ENCODE results near the gene KCTD3. TPM values are rescaled to one million over a fixed set of nuclear protein-coding genes. Genes with fewer than 3 reads are reported as not detected.

The KCTD3 gene
- total RNA-seq, result 51.7 TPM

DNA sequence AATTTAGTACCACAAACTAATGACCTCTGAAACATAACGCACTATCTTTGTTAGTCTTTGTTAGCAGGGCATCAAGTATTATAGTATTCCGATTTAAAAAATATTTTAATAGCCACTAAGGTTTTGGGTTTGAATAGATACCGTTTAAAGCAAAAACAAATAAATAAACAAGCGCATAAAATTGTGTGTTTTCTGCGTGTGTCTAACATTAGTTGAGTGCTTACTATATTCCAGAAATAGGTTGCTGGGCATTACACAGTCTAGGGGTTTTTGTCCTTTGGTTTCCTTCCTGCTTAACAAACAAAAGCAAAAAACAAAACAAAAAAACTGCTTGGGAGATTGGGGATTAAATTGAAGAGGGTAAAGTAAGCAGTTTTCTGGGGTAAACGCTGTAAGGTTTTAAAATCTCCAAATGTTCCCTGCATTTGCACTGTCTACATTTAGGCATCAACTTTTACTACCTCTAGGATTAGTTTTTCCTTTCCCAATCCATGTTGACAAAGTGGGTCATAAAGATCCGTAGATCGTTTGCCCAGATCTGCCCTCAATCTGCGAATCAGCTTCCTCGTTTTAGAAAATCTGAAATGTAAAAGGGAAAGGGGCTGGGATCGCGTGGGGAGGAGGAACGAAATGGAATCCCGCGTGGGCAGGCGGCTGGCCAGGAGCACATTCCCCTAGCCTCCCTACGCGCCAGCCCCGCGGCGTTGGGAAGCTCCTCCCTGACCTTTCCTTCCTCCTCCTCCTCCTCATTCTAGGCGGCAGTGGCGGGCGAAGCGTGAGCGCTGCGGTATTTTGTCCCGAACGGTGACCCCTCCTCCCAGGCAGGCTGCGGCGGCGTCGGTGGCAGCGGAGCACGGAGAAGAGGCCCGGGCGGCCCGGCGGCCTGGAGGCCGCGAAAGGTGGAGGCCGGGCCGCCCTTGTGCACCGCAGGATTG lies at the start of gene KCTD3:
Gene KCTD3 (plus strand): TSS at position 749 of the 935 bp plus-strand sequence. CDS start 382 bp downstream, outside the sequence.
- DNase-seq, result peak; percentile 71

DNA sequence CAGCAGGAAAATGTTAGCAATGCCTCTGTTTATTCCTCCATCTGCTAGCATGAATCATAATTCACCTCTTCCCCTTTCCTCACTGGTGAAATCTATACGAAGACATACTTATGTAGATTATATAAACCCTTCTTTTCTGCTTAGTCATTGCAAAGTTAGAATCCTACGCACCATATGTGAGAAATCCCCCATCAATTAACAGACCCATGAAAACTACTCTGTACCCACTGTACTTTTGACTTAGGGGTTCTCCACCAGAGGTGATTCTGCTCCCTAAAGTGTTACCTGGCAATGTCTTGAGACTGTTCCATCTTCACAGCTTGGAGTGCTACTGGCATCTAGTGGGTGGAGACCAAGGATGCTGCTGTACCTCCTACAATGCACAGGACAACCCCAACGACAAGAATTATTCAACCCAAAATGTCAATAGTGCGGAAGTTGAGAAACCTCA lies 49.6 kb upstream of the KCTD3 start:
- no peak for DNase-seq

DNA sequence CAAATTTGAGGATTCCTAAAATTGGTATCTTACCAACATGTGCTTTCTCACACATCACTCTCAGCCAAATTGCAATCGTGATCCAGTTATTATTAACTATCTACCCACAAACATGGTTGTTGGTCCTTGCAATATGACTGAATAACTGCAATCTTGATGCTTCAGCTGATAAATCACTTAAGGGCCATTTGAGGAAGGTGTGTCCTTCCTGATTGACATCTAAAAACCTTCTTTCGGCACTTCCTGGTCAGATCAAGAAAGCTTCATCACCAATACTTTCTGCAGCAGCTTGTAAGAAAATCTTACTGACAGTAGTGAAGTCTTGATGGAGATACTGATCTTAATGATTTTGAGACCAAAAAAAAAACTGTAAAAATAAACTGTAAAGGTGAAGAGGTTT lies 48.5 kb upstream of the KCTD3 start:
- DNase-seq, result no peak

DNA sequence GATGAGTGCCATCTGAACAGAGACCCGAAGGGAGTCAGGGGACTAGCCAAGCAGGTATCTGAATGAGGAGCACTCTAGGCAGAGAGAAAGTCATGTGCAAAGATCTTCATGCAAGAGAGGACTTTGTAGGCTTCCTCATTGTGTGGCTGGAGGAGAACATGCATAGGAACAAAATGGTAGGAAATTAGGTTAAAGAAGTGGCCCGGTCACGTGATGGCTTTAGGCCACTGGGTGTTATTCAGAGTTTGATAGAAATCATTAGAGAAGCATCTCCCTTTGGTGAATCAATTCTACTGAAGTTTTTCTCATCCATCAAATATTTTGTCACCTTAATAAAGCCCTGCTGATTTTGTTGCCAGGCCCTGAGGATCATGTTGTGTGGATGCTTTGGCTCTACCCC lies 45.8 kb upstream of the KCTD3 start:
- no peak for DNase-seq

DNA sequence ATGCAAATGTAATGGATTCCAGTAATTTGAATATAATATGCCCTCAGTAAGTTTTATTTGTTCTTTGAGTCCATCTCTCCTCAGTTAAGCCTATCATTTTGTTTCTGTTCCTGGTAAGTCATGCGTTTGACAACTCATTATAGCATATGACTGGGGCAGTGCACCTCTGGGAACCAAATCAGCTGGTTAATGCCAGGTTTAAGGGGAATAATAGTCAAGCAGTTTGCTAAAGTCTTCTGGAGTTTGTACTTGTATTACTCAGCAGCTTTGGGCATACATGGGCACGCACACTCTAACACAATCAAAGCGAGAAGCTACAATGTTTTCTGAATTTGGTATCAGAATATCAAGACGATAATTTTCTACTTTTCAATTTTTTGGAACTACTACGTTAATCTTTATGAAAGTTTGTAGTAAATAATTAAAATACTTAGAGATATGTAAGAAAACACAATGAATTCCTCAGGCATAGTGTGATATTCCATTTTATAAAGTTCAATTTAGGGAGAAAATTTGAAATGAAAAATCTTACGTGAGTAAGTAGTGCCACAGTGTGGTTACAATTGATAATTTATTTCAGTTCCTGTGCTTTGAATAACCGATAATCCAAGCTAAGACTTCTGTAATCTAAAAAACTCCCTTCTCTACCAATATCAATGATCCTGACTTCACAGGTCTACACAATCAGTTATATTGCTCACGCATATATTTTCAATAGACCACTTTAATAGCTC lies 43.8 kb upstream of the KCTD3 start:
- DNase-seq, result no peak

DNA sequence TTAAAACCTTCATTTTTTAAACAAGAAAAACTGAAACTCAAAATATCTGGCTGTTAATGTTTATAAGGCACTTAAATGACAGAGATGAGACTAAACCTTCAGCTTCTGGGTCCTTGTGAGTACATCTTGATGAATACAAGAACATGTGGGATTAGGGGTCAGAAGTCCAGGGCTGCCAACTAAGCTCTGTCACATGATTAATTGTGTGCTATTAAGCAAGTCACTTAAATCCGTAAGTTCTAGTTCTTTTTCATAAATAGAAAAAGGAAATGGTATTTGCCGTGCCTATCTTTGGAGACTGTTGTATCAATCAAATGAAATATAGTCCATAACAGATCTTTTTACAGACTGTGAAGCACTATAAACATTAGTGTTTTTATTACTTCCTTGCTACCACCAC lies 43.2 kb upstream of the KCTD3 start:
- DNase-seq, result no peak

DNA sequence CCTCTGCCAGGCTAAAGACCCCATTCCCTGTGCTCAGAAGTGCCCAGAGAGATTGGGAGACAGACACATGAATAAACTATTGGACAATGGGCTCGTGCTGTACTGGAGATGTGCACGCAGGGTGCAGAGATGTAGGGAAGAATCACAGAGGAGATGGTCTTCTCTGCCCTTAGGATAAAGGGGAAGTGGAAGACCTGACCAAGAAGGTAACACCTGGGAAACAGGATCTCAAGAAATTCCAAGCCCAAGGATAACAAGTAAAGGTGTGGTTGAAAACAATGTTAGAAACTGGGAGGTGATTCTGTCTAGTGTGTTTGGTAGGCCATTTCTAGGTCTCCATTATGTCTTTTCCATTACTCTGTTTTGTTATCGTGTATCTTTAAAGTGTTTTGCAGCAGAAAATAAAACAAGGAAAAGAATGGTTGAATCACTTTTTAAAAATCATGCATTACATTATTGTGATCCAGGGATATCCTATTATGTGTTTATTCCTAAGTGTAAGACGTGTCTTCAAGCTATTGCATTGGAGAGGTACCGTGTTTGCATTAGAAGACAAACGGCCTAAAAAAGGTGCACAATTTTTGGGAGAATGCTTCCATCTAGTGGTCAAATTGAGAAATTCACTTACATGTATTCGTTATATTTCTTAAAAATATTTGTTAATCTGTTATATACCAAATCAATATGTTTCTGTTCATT lies 40.8 kb upstream of the KCTD3 start:
- peak; percentile 47 for DNase-seq

DNA sequence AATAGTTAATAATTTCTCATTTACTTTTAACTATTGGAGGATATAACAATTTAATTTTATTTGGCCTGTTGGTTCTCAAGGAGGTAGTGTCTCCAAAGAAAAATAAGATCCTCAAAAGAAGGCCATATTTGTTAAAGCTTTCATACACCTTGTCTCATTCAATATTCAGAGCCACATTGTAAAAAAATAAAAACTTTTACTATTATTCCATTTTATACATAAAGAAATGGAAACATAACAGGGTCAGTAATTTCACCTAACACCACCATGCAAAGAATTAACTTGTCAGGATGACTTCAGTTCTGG lies 40.3 kb upstream of the KCTD3 start:
- DNase-seq, result no peak

DNA sequence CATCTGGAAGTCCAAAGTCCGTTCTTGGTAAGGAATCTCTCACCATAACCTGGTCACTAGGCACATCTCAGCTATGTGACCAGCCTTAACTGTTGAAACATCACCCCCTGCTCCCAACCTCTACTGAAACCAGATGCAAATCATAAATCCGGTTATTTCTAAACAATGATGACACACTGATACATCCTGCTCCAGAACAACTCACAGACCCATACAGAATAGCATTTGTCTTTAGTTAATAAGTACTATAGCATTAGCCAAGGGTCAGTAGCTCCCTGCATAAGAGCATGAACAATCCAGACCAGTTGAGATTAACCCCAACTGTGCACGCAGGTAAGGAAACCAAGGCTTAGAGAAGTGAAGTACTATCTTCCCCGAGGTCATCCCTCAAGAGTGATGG lies 38.0 kb upstream of the KCTD3 start:
- DNase-seq, result no peak

DNA sequence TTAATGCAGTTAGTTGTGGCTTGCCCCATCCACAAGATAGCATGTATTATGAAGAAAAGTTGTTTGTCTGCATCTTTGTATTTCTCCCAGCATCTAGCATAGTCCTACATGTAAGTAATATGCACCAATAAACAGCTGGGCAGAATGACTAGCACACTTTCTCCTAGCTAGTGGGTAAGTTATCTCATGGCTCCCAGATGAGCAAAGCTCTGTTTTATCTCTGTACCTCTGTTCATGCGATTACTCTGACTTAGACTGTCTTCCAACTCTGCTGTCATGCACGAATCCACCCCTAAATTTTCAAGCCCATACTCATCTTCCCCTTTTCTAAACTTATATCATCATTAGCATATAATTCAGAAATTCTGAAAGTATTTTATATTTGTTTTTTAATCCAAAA lies 37.5 kb upstream of the KCTD3 start:
- no peak for DNase-seq

DNA sequence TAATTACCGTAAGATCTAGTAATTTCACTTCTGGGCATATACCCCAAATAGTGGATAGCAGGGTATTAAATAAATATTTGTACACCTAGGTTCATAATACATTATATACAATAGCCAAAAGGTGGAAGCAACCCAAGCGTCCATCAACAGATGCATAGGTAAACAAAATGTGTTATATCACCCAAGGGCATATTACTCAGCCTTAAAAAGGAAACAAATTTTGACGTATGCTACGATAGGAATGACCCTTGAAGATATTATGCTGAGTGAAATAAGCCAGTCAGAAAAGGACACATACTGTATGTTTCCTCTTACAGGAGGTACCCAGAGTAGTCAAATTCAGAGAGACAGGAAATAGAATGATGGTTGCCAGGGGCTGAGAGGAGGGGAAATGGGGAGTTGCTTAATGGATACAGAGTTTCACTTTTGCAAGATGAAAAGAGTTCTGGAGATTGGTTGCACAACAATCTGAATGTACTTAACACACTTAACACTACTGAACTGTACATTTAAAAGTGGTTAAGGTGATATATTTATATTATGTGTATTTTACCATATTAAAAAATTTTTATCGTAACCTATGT lies 36.6 kb upstream of the KCTD3 start:
- no peak for DNase-seq

DNA sequence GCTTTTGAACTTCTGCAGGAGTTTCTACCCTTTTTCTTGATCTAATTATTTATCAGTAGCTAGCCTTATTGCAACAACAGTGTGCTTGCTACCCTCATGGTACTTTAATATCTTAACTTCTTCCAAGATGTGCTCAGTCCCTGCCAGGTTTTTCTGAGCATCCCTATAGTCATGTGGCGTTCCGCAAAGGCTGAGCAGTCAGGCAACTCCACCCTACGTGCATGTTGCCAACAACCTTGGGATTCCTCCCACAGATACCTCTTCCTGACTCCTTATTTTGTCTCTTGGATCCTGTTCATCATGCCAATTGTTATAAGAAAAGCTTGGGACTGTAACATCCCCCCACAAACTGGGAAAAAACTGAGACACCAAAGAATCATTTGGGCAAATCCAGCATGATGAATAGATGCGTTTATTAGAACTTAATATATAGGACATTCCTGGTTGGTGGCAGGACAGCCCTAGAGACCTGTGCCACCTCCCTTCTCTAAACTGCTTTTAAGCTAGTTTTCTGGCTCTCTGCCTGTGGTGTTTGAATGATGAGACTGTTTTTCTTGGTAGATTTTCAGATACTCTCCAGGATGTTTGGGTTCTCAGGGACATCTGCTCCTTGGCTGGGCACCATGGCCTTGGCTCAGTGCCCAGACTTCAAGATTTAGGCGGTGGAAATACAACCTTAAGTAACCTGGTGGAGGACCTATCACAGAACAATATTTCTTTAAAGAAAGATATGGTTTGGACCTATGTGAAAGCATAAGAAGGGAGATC lies 27.1 kb upstream of the KCTD3 start:
- no peak for DNase-seq

DNA sequence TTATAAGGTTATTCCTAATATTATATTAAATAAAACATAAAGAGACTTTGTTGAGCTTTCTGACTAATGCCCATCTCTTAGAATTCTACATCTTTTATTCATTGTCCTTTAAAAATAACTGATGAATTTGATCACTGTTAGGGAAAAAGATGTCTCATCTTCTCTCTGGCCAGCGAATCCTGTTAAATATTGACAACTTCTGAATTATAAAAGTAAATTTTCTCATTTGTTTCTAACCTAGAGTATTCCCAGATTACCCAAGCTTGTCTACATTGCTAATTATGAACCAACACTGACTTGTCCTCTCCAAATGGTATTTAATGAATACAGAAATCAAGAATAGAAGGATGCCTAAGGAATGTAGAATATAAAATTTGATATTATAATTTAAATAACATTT lies 24.8 kb upstream of the KCTD3 start:
- DNase-seq, result no peak

DNA sequence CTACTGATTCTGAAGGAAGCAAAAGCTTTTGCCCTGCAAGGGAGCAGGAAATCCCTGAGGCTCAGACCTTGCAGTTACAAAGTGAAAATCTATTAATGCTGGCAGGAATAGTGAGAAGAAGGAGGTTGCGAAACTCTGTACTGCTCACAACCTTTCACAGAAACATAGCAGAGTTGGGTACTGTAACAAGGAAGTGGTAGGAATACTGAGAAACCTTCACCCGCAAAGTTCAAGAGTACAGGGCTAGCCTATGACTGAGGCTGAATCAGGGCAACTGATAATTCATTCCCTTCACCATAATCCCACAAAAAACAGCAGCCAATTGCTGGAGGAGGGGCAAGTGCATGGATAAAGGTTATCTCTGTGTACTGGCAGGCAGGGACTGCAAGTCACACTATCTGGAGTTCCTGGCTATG lies 23.9 kb upstream of the KCTD3 start:
- no peak for DNase-seq

DNA sequence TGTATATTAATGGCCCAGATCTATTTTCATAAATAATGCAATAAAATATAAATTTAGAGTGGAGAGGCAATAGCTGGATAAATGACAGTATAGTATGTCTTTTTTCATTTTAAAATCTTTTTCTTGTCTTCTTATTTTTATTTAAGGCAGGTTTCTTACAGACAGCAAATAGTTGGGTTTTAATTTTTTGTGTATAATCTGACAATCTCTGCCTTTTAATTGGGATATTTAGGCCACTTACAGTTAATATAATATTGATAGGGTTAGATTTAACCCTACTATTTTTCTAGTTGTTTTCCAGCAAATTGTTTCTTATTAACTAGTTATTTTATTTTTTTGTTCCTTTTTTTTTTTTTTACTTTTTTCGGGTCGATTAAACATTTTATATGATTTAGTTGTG lies 23.3 kb upstream of the KCTD3 start:
- no peak for DNase-seq

DNA sequence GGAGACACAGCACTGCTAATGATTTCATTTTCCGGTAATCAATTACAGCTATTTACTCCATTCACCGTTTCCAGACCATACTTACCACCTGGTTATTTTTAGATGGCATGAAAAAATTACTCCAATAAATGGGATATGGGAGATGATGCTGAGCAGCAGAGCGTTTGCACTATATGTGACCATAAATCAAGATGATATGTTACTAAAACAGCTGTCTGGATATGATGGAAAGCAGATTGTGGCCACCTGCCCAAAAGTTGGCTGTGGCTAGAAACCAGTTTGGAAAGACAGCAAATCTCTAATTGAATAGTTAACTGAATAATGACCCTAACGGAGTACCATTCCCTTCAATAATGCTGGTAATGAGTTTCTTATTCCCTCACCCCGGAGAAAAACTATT lies 22.5 kb upstream of the KCTD3 start:
- DNase-seq, result no peak

DNA sequence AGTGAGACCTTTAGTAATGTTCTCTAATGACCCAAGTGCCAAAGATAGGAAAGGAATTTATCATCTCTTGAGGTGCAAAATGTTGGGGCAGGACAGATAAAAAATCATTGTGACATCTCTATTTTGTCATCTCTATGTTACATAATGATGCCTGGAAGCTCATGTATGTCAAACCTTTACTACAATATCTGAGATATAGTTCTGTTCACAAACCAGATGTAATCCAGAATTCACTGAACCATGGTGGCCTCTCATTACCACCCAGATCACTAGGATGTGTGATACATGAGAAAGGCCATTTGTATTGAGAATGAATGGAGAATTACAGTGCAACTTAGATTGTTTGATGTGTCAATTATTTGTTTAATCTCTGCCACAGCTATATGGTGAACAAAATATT lies 22.0 kb upstream of the KCTD3 start:
- no peak for DNase-seq

DNA sequence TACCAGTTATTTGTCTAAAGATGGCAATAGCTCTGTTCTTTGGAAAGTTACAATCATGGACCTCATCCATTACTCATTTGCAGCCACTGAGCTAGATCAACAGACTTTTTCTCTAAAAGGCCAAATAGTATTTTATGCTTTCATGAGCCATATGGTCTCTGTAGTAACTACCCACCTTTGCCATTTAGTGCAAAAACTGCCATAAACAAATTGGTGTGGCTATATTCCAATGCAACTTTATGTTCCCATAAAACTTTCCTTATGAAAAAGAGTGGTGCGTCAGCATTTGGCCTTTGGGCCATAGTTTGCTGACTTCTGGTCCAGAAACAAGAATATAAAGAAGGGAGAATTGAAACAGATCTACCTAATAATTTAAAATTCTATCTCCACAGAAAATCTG lies 20.1 kb upstream of the KCTD3 start:
- DNase-seq, result no peak

DNA sequence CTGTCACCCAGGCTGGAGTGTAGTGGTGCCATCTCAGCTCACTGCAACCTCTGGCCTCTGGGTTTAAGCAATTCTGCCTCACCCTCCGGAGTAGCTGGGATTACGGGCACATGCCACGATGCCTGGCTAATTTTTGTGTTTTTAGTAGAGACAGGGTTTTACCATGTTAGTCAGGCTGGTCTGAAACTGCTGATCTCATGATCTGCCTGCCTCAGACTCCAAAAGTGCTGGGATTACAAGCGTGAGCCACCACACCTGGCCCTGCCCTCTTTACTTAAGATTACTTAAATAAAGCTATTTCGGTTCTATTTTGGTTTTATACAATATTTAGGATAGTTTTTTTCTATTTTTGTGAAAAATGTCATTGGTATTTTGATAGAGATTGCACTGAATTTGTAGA lies 15.3 kb upstream of the KCTD3 start:
- DNase-seq, result no peak

DNA sequence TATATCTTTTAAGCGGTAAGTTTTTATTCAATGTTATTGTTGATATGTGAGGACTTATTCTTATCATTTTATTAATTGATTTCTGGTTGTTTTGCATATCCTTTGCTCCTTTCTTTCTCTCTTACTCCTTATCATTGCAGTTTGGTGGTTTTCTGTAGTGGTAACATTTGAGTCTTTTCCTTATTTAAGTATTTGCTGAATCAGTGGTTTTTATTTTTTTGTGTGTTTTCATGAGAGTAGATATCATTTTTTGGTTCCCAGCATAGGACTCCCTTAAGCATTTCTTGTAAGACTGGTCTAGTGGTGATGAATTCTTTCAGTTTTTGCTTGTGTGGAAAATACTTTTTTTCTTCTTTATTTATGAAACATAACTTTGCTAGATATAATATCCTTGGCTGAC lies 12.2 kb upstream of the KCTD3 start:
- no peak for DNase-seq

DNA sequence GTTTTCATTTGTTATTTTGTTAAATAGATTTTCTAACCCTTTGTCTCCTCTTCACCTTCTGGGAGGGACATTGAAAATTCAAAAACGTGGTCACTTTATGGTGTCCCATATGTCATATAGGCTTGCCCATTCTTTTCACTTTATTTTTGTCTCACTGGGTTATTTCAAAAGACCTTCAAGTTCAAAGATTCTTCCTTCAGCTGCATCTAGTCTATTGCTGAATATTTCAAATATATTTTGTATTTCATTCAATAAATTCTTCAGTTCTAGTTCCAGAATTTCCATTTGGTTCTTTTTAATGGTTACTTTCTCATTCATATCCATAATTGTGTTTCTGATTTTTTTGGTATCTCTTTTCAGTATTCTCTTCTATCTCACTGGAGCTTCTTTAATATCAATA lies 11.6 kb upstream of the KCTD3 start:
- DNase-seq, result no peak

DNA sequence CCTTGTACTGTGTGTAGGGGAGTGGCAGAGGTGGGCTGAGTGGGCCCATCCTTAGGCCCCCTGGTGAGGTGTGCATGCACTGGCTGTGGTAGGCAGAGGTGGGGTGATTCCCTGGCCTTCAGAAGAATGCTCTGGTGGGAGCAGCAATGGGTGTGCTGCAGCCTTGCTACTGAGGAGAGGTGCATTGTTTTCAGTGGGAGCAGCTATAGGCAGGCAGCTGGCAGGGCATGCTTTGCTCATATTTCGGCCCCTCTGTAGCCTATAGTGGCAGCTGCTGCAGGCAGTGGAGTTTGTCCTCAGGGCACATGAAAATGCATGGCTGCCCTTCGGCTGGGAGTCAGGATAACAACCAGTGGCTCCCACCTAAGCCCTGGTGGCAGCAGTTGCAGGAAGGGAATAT lies 10.1 kb upstream of the KCTD3 start:
- no peak for DNase-seq

All from skin of body (tissue), 2 donors.